A549 treated with dexamethasone at 1 μM for 4 hours (cell line): ENCODE data around the gene OR4C6. TPM values are rescaled to one million over a fixed set of nuclear protein-coding genes. Genes with fewer than 3 reads are reported as not detected.

Experiments used
- total RNA-seq: library from RNA; stranded (reverse); fragments of 200-300 nt; extraction: Qiagen RNA extraction; gene quantifications from 5 replicates; pipeline ENCODE4 v1.2.3, GENCODE V29; 2022

Gene OR4C6
- not detected in 5 replicates for total RNA-seq

DNA sequence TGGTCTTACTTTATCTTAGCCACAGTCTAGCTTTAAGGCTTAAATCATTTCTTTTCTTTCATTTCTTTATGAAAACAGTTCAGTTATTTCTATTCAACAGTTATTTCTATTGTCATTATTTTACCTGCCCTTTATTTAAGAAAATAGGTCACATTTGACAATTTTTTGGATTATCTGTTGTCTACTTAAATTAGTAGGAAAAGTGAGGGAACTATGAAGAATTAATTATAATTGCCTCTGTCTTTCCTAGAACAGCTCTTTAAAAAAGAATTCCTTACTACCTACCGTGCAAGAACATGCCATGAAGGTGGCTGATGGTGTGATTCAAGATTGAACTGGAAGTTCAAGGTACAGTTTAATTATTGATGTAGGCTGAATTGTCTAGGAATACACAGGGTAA lies at the start of gene OR4C6:
Gene OR4C6 (plus strand): TSS at position 301 of the 400 bp plus-strand sequence. CDS start 2,966 bp downstream, outside the sequence.

DNA sequence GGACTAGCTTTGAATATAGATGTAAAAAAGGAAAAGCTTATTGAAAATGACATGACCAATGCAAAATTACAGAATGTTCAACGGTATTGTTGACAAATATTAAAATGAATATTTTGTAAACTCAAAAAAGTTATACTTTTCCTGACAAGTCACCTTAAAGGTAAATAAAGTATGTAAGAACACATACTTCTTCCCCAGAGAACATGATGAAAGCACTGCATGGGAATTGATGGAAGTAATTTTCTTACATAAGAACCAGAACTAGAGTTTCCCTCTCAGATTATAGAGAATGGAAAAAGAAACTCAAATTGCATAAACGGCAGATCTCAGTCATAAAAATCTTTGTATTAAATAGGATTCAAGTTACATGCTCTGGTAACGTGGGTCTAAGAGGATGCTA lies 27.2 kb upstream of the OR4C6 start, which contains the start of gene OR4P4:
Gene OR4P4 (plus strand): TSS at position 301 of the 400 bp plus-strand sequence.

DNA sequence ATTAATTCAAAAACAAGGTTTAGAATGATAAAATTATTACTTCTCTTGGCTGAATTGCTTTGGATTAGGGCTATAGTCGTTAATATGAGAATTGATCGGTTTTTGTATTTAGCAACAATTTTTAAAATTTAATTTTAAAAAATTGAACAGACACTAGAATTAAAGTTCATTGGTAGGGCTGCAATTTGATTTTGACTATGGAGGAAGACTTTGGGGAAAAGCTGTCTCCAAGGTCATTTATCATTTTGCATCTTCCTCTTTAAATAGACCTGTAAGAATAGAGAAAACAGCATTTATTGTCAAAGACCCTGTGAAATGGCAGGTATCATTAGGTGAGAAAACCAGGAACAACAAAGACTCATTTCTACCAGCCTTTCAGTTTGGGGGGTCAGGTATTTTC lies 14.0 kb upstream of the OR4C6 start, which contains the start of gene OR4S2:
Gene OR4S2 (plus strand): TSS at position 301 of the 400 bp plus-strand sequence. CDS start 2,577 bp downstream, outside the sequence.

Other genes starting within 250 kb of the OR4C6 start
- not detected in 5 replicates for gene OR4C15, start 107.7 kb upstream of the OR4C6 start, total RNA-seq
- not detected in 5 replicates for gene OR4C16, start 90.1 kb upstream of the OR4C6 start, total RNA-seq
- not detected in 5 replicates for gene OR4C11, start 54.6 kb upstream of the OR4C6 start, total RNA-seq
- gene OR4P4, start 27.1 kb upstream of the OR4C6 start, total RNA-seq: not detected in 5 replicates
- not detected in 5 replicates for gene OR4S2, start 13.9 kb upstream of the OR4C6 start, total RNA-seq
- not detected in 5 replicates for gene OR5D13, start 111.2 kb downstream of the OR4C6 start, total RNA-seq
- gene OR5D14, start 133.4 kb downstream of the OR4C6 start, total RNA-seq: not detected in 5 replicates
- not detected in 5 replicates for gene OR5L1, start 149.2 kb downstream of the OR4C6 start, total RNA-seq
- not detected in 5 replicates for gene OR5D18, start 157.4 kb downstream of the OR4C6 start, total RNA-seq
- gene OR5L2, start 165.0 kb downstream of the OR4C6 start, total RNA-seq: not detected in 5 replicates
- gene OR5D16, start 176.6 kb downstream of the OR4C6 start, total RNA-seq: not detected in 5 replicates
- gene TRIM51, start 221.1 kb downstream of the OR4C6 start, total RNA-seq: not detected in 5 replicates